Stimulated activated CD8-positive, alpha-beta memory T cell treated with anti-CD3 and anti-CD28 coated beads, Interleukin-12 subunit alpha, Interleukin-12 subunit beta, amount 100 ng/mL, for 24 hours (primary cell): ENCODE data around the gene DFFA.
"Not testable (repeated sequence)": the region's sequence is repeated elsewhere in the genome, so short reads cannot be mapped to it uniquely, and the experiment has no call there.

Experiments used
- DNase-seq: peaks from one replicate; pipeline ENCODE4 v3.0.0-alpha.2; 2020; ENCODE audit errors: extremely low read depth

The DFFA gene

DNA sequence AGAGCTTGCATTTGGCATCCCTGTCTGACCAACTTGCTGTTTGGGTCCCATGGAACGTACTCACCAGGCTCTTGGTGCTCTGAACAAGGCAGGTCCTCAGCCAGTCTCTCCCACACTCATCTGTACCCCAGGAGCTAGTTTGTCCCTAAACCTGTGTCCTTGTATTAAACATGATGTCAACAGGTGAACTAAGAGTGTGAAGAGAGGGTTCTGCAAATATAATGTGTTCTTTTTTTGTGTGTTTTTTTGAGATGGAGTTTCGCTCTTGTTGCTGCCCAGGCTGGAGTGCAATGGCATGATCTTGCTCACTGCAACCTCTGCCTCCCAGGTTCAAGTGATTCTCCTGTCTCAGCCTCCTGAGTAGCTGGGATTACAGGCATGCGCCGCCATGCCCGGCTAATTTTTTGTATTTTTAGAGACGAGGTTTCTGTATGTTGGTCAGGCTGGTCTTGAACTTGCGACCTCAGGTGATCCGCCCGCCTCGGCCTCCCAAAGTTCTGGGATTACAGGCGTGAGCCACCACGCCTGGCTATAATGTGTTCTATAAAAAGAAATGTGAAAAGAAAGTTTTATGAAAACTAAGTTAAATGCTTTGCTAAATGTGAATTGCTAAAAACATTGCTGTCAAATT, 33.8 kb upstream of the DFFA start:
- not testable (repeated sequence) for DNase-seq

DNA sequence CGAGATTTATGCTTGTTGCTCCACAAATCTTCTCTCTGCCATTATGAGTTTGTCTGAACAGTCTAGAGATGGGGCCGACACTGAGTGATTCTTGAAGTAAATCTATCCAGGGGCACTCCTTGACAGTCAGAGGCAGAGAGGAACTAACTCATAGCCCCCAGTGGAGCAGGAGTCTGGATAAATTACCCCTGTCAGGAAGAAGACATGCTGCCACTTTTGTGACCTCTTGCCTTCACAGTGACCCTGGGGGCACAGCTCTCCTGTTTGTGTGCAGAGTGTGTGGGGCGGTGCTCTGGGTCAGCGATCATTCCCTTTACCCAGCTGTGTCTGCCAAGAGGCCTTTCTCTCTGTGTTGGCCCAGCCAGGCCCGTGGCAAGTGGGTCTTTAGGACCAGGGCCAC, 31.9 kb upstream of the DFFA start:
- no peak for DNase-seq

DNA sequence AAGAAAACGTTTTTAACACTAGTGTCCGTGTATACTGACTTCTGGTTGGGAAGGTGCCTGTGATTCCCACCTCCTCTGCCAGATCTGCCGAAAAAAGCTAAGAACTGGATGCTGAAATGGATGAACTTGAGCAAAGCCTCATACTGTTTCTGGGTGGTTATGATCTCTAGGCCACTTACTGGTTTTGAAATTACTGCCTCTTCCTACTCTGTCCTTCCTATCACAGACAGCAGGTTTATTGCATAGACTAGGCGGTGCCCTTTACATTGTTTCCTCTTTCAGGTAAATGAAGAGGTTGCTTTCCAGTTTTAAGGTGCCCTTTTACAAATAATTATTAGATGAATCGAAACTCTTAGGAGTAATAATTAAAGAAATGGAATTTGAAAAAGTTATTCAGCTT, 29.9 kb upstream of the DFFA start:
- no peak for DNase-seq

DNA sequence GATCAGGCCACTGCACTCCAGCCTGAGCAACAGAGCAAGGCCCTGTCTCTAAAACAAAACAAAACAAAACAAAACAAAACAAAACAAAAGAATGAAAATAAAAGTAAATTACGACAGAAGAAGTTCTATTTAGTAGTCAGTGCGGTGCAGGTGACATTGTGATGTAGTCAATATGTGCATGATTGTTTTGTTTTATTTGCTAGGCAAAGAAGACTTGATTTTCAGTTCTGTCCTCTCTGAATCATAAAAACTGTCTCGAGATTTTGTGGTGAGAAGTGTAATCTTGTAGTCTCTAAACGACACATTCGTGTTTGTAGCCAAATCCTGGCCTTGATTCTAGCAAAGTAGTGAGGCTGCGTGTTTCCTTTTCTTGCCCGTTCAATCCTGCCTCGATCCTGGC, 25.9 kb upstream of the DFFA start:
- no peak for DNase-seq

DNA sequence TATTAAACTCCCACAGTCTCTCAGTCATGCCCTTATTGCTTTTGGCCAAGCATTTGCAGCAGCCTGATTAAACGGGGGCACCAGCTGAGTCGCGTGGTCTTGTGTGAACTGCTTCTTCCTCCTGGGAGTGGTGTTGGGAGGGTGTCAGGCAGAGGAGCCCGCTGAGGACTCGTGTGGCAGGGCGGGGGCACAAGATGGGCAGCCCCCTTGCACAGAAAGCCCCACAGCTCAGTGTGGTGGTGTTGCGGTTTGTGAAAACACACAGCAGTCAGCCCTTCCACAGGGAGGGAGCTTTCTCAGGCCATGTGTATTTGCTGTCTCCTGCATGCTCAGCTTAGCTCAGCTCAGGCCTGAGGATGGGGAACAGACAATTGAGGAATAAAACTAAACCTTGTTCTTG, 24.8 kb upstream of the DFFA start:
- DNase-seq = no peak

DNA sequence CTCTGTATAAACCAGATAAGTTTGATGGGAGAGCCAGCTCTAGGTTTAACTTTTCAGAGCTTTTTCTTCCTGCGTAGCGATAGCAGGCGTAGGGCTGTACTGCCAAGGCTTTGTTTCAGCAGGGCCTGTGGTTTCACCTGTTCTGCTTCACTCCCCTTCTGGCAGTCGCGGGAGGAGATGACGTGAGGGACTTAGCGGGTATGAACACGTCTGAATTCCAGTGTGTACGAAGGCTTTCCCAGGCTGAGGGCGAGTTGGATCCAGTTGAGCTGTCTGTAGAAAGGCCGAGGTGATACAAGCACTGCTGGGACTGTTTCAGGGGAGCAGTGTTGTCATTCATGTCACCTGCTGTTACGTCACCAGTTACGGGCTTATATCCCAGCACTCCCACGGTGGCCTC, 23.6 kb upstream of the DFFA start:
- DNase-seq = no peak

DNA sequence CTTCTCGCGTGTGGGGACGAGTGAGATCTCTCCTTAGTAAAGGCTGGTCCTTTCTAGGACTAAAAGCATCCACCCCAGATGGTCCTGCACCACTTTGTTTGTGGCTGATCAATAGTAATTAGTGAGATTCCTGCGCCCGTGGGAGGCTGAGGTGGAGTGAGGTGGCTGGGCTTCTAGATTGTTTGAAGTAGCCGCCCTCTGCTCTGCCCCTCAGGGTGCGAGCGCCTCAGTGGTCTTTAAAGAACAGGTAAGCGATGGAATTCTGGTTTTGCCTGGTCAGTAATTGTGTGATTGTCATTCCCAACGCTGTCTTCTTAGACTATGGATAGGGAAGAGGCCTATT, 23.1 kb upstream of the DFFA start:
- no peak for DNase-seq

DNA sequence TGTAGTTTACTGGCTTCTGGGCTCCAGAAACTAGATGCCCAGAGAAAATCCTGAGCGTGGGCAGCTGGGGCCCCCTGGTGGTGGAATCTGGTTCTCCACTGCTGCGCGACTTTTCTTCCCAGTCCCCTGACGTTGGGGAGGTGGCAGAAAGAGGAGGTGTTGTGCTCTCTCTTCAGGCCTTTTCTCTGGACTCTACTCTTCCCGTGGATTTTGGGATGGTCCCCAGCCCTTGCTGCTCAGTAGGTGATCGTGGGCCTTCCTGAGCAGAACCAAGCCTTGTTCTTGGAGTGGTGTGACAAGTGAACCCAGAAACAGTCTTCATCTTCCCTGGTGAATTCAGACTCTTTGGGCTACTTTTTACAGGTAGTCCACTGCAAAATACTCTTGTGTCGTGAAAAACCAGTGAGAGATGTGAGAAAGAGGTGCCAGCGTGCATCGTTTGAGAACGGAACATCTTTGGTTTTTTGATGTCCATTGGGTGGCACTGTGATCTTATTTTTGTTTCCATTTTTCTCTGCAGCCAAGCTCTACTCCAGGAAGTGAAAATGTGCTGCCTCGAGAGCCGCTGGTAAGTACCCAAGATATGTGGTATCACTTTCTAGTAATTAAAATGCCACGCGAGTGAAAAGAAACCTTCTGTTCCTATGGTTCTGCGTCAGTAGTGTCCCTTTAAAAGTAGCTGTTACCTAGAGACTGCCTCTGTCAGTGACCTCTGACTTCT, 22.6 kb upstream of the DFFA start:
- DNase-seq = peak; percentile 51

DNA sequence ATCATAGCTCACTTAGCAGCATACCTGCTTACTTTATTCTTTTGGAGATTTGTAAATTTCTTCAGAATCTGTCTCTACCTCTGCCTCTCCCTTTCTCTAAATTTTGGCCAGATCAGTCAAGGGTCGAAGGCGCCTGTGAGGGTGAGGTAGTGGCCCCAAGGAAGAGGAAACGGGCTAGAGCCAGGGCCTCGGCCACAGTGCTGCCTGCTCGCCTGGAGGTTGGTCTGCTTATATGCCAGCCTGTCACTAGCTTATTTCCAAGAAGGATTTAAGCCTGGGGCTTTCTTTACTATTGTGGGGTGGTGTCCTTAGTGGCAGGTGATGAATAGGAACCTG, 22.1 kb upstream of the DFFA start:
- DNase-seq = no peak

DNA sequence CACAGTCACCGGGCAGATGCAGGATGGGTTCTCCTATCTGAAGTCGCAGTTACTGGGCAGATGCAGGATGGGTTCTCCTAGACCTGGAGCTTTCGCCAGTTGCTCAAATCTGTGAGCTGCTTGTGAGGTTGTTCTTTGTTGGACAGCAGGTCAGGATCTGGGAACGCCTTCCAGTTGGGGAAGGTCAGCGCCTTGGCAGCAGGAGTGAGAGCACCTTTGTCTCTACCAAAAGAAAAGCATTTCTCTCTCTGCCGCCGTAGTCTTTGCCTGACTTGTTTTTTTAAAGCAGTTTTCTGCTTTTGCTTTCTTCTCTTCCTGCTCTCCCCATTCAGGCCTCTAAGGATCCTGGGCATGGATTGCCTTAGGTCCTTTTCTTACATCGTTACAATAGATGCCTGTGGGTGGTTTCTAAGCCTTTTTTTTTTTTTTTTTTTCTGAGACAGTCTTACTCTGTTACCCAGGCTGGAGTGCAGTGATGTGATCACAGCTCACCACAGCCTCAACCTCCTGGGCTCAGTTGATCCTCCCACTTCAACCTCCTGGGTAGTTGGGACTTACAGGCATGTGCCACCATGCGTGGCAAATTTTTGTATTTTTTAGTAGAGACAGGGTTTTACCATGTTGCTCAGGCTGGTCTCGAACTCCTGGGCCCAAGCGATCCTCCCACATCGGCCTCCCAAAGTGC, 18.1 kb upstream of the DFFA start:
- no peak for DNase-seq

DNA sequence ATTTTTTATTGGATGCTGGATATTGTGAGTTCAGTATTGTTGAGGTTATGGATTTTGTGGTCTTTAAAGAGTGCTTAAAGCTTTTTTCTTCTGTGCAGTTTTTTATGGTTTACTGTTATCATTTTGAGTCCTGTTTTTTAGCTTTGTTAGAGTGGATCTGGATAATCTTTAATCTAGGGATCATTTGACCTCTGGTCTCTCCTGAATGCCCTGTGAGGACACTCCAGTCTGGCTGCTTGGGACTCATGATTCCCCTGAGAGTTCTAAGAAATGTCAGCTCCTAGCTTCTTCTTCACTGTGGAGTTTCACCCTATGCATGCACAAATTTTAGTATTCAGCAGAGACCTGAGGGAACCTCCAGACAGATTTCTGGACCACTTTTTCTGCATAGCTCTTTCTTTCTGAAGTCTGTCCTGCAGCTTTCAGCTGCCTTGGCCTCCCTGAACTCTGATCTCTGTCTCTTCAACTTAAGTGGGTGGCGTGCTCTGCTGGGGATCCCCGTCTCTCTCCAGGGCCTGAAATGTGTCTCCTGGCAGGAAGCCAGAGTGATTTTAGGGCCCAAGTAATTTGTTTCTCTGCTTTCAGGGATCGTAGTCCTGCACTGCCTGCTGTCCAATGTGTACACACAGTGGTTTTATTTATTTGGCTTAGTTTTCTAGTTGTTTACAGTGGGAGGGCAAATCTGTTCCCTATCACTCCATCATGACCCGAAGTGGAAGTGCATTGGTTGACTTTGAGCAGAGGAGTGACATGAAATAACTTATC, 17.1 kb upstream of the DFFA start:
- no peak for DNase-seq

DNA sequence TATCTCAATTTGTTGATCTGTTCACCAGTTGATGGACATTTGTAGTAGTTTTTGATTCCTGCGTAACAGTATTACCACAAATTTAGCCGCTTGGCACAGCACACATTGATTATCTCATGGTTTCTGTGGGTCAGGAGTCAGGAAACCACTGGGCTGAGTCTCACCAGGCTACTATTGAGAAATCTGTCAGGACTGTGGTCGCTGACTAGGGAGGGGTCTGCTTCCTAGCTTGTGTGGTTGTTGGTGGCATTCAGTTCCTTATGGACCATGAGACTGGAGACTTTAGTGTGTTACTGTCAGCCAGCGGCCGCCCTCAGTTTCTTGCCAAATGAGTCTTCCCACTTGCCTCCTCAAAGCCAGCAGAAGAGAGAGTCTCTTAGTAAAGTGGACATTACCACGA, 12.2 kb upstream of the DFFA start:
- no peak for DNase-seq

DNA sequence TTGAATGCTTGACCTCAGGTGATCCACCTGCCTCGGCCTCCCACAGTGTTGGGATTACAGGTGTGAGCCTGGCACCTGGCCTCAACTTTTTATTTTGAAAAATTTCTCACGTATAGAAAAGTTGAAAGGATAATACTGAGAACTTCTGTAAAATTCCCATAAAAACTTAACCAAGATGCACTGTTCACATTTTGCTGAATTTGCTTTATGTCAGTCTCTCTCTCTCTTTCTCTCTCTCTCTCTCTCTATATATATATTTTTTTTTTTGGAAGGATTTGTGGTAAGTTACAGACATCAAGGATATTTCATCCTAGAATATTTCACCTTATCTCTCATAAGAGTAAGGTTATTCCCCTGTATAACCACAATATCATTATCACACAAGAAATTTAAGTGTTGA, 8.3 kb upstream of the DFFA start:
- no peak for DNase-seq

DNA sequence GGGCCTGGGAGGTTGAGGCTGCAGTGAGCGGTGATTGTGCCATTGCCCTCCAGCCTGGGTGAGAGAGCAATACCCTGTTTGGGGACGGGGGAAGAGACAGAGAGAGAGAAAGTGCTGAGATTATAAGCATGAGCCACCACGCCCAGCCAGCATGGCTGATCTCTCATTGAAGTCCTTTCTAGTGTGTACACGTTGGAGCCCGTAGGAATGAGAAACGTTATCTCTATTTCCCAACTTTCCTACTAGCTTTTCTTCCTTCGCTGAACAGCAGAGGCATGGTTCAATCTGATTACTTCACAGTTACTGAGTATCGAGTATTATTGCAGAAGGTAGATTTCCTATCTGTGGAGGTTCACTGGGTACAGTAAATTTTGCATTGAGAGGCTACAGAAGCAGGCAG, 7.0 kb upstream of the DFFA start:
- no peak for DNase-seq

DNA sequence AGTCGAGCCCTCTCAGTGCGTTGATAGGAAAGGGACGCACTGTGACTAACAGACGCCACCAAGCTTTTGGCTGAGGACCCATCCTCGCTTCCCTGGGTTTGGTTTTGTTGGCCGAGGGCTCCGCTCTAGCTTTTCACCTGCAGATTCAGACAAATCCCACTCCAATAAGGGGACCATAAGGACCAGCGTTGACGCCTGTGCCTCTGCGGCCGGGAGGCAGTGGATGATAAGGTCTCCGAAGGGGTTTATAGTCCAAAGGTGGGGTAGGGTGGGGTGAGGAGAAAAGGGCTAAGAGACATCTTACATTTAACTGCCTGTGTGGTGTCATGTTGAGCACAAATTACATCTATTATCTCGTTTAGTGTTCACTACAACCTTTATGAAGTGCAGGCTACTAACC, 3.2 kb upstream of the DFFA start:
- DNase-seq = no peak

DNA sequence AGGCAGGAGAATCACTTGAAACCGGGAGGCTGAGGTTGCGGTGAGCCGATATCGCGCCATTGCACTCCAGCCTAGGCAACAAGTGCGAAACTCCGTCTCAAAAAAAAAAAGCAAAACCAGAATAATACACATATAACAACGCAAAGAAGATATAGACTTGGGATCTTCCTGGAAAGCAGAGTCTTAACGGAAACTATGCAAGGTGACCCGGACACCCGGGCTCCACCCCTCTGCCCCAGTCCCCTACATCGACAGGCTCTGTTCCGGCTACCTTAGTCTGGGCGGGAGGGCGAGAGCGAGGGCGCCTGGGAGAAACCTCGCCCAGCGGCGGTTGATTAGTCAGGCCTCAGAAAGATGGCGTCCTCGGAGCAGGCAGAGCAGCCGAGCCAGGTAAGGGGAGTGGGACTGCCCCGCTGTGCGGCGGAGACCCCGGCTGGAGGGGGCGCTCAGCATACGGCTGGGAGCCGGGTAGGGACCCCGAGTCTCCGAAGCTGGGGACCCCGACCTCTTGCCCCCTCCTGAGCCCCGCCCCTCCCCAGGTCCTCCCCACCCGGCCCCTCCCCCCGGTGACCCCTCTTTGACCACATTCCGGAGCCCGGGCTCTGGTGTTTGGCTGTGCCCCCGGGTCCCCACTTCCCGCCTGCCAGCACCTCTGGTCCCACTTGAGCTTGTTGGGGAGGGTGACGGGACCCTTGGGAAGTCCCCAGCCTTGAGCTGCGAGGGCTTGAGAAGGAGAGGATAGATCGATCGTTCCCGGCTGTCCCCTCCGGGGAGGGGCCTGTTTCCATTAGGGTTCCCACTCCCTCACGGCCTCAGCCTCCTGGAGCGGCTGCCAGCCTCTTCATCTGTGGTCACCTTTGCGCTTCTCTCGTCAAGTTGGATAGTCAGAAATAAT, 2.5 kb upstream of the DFFA start, which contains the start of gene PEX14:
PEX14 (plus strand) TSS at position 338 of the 895 bp plus-strand sequence; CDS start at position 355, 17 bp downstream.
- peak; percentile 73 for DNase-seq

DNA sequence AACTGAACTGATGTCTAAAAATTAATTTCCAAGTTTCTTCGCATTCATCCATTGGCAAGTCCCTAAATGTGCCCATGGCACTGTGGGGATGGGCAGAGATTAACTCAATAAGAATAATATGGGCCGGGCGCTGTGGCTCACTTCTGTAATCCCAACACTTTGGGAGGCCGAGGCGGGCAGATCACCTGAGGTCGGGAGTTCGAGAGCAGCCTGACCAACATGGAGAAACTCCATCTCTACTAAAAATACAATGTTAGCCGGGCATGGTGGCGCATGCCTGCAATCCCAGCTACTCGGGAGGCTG, 1.9 kb upstream of the DFFA start:
- not testable (repeated sequence) for DNase-seq

DNA sequence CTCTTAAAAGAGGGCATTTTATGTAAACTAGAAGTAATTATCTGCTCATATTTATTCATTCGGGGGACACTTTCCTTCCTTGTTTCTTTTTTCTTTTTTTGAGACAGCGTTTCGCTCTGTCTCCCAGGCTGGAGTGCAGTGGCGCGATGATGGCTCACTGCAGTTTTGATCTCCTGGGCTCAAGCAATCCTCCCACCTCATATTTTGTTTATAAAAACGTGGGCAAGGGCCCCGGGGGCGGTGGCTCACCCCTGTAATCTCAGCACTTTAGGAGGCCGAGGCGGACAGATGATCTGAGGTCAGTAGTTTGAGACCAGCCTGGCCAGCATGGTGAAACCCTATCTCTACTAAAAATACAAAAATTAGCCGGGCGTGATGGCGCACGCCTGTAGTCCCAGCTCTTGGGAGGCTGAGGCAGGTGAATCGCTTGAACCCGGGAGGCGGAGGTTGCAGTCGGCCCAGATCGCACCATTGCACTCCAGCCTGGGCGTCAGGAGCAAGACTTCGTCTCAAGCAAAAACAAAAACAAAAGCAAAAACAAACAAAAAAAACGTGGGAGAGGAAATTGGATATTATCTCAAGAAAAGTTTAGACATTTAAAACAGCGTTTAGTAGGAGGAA, 926 bp upstream of the DFFA start:
- DNase-seq = no peak

DNA sequence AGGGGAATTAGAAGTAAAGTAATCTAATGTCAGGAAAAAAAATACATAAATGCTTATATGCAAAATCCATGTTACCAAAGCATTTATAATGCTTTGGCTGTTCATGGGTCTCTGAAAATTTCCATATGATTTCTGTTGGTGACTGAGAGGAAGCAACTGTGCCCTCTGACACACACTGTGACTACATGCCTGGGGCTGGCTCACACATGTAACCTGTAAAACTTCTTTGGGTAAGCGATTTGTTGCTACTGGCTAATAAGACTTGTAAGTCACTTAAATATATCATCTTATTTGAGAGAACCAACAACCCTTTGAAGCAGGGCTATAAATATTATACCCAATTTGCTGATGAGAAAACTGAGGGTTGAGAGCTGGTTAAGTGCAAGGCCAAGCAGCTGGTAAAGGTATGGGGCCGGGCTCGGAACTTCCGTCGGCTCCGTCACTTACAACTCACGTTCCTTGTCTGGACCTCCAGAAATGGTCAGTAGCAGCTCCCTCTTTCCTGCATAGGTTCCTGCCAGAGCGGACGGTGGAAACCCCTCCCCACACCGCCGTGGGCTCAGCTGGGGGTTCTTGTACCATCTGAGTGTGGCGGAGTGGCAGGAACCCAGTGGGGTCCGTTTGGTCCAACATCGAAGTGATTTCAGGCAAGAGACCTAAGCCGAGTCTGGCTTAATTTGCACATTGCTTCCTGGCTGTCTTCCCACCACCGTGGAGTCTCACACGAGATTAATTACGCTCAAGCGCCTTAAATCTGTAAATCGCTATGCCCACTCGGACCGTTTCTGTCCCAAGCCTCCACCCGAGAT, 714 bp downstream of the DFFA start:
- DNase-seq = no peak

DNA sequence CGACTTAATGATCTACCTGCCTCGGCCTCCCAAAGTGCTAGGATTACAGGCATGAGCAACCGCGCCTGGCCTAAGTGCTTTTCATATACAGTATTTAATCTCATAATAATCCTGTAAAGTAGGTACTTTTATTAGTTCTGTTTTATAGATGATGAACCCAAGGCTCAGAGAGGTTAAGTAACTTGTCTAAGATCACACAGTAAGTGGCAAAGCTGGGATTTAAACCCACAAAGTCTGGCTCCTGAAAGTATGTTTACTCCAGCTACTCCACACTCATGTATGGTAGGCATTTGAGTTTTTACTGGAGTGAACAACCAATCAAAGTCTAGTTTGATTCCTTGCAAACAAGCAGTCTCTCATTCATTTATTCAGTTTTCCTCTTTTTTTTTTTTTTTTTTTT, 2.3 kb downstream of the DFFA start:
- DNase-seq = no peak

DNA sequence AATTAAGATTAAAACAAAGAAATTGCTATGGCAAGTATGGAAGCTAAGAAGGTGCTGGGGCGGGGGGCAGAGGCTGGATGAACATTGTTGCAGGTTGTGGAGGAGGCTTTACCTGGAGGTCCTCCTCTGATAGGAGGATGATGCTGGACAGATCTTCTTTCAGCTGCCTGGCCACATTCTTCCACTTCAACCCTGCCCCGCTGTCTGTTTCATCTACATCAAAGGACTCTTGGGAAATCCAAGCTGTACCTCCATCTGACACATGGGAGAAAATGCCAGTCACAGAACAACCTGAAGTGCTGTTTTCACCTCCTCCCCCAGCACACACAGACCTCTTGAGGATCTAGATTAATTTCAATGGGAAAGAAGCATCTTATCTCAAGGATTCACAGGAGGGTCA, 5.3 kb downstream of the DFFA start:
- DNase-seq = no peak
